Endodermal cell (in vitro differentiated cells): ENCODE data around the gene RNGTT. TPM values are rescaled to one million over a fixed set of nuclear protein-coding genes. Genes with fewer than 3 reads are reported as not detected.
"Not testable (repeated sequence)": the region's sequence is repeated elsewhere in the genome, so short reads cannot be mapped to it uniquely, and the experiment has no call there.

Source experiments
- DNase-seq: peaks from one replicate; pipeline ENCODE4 v3.0.0-alpha.2; 2017
- H3K27ac ChIP-seq: 2 replicates; pipeline ENCODE4 v1.5.1; 2013; ENCODE audit warnings: mild to moderate bottlenecking, low read depth, low read length, moderate library complexity
- H3K27me3 ChIP-seq: 2 replicates; pipeline ENCODE4 v1.6.1; 2013; ENCODE audit warnings: mild to moderate bottlenecking, low read length, moderate library complexity; ENCODE audit not compliant: insufficient read depth, control insufficient read depth, poor library complexity, severe bottlenecking
- H3K36me3 ChIP-seq: 2 replicates; pipeline ENCODE4 v1.7.0; 2013; ENCODE audit warnings: mild to moderate bottlenecking, low read length, moderate library complexity; ENCODE audit not compliant: control insufficient read depth, insufficient read depth
- H3K4me1 ChIP-seq: one replicate; pipeline ENCODE4 v1.7.0; 2013; ENCODE audit warnings: low read length; ENCODE audit not compliant: control insufficient read depth, insufficient read depth
- H3K4me3 ChIP-seq: 2 replicates; pipeline ENCODE4 v1.5.1; 2013; ENCODE audit warnings: mild to moderate bottlenecking, low read length, moderate library complexity
- H3K9ac ChIP-seq: 2 replicates; pipeline ENCODE4 v1.6.1; 2013; ENCODE audit warnings: mild to moderate bottlenecking, low read length, moderate library complexity; ENCODE audit not compliant: poor library complexity, severe bottlenecking; ENCODE audit errors: extremely low read depth
- H3K9me3 ChIP-seq: 2 replicates; pipeline ENCODE4 v1.6.1; 2013; ENCODE audit warnings: mild to moderate bottlenecking, low read length, moderate library complexity; ENCODE audit not compliant: control insufficient read depth
- H3K27ac Mint-ChIP-seq: 2 replicates; pipeline ENCODE4 v1.8.0; 2020; ENCODE audit warnings: mixed read lengths
- H3K27me3 Mint-ChIP-seq: 2 replicates; pipeline ENCODE4 v1.8.0; 2021; ENCODE audit warnings: mild to moderate bottlenecking, mixed read lengths; ENCODE audit not compliant: insufficient read depth
- H3K36me3 Mint-ChIP-seq: 2 replicates; pipeline ENCODE4 v1.8.0; 2020; ENCODE audit warnings: low read depth, mixed read lengths
- H3K4me1 Mint-ChIP-seq: 2 replicates; pipeline ENCODE4 v1.8.0; 2020; ENCODE audit warnings: mixed read lengths
- H3K4me3 Mint-ChIP-seq: 2 replicates; pipeline ENCODE4 v1.8.0; 2020; ENCODE audit warnings: mild to moderate bottlenecking, moderate library complexity, mixed read lengths
- H3K9me3 Mint-ChIP-seq: 2 replicates; pipeline ENCODE4 v1.8.0; 2020; ENCODE audit warnings: mild to moderate bottlenecking, mixed read lengths
- WGBS, 2 experiments: methylation state at CpG; one replicate each; pipeline versions ENCODE4 v1.1.5 to v1.1.7; 2013; ENCODE audit warnings: missing lambda C conversion rate in 2 of 2, mixed read lengths in 1 of 2; ENCODE audit not compliant: insufficient coverage in 1 of 2, insufficient read length in 1 of 2; 5-methylcytosine and 5-hydroxymethylcytosine counted together
- total RNA-seq, 2 donors: library from RNA; stranded (reverse); fragmentation: NEBNext Ultra II Directional in 1 of 2; extraction: Animal tissue kit (Norgen Biotek cat#: 25700) in 1 of 2; gene quantifications; 2 replicates in 1 of 2; 3 replicates in 1 of 2; pipeline ENCODE4 v1.2.1, GENCODE V29; 2021
- TF ChIP-seq, protein P1 (sequence below): fragments of 200-600 bp; sonication (generic); conservative IDR thresholded peaks from 2 replicates; pipeline ENCODE4 v1.5.0; 2021; ENCODE audit warnings: antibody characterized with exemption, mild to moderate bottlenecking

The RNGTT gene
- total RNA-seq, 2 donors from 2014 or later, result 21.5 to 28.7 TPM

DNA sequence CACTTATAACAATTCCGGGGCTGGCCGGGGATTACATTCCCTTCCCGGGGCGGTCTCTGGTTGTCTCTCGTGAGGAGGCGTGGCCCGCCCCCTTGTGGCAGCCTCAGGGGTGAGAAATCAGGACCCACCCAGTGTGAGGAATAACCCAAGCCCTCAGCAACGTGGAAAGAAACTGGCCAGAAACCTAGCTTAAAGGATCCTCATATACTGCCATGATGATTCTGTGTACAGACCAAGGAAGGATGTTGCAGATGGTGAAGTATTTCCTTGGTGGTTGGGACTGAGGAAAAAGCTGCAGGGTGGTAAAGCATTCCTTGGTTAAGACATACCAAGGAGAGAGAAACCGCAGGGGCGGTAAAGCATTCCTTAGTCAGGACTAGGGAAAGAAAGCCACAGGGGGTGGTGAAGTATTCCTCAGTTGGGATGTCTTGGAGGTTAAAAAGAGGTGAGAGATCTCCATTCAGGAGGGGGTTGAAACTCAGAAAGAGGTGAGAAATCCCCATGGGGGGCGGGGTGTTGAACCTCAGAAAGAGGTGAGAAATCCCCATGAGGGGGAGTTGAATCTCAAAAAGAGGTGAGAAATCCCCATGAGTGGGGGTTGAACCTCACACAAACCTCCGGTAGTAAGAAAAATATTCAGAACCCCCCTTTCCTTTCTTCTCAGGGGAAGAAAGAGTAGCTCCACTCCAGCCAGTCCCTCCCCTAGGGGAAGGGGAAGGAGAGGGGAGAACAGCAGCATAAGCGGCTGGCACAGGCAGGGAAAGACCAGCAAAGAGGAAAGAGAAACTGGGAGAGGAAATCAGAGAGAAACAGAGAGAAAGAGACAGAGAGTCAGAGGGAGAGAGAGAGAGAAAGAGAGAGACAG, 238.1 kb downstream of the RNGTT start:
- peak overlapping the region; percentile 94 for H3K27ac Mint-ChIP-seq
- H3K36me3 Mint-ChIP-seq, result peaks cover 7% of the 10 kb centered on the region
- H3K9me3 Mint-ChIP-seq, result peaks cover 10% of the 10 kb centered on the region
- H3K4me3 Mint-ChIP-seq, result peak overlapping the region; percentile 32
- no peaks in the 10 kb centered on the region for H3K27me3 ChIP-seq
- H3K9ac ChIP-seq, result no peak overlapping the region
- 22 to 31% methylated on average over 6 to 12 of the region's 13 CpGs for WGBS, 2 experiments
- H3K4me3 ChIP-seq, result peak overlapping the region; percentile 21
- peaks cover 6% of the 10 kb centered on the region for H3K4me1 ChIP-seq
- no peaks in the 10 kb centered on the region for H3K36me3 ChIP-seq
- TF ChIP-seq, protein P1, sequence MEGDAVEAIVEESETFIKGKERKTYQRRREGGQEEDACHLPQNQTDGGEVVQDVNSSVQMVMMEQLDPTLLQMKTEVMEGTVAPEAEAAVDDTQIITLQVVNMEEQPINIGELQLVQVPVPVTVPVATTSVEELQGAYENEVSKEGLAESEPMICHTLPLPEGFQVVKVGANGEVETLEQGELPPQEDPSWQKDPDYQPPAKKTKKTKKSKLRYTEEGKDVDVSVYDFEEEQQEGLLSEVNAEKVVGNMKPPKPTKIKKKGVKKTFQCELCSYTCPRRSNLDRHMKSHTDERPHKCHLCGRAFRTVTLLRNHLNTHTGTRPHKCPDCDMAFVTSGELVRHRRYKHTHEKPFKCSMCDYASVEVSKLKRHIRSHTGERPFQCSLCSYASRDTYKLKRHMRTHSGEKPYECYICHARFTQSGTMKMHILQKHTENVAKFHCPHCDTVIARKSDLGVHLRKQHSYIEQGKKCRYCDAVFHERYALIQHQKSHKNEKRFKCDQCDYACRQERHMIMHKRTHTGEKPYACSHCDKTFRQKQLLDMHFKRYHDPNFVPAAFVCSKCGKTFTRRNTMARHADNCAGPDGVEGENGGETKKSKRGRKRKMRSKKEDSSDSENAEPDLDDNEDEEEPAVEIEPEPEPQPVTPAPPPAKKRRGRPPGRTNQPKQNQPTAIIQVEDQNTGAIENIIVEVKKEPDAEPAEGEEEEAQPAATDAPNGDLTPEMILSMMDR, result peak; percentile 88
- H3K27ac ChIP-seq, result no peak overlapping the region
- peaks cover 64% of the 10 kb centered on the region for H3K4me1 Mint-ChIP-seq
- no peaks in the 10 kb centered on the region for H3K27me3 Mint-ChIP-seq
- DNase-seq, result peak; percentile 93
- H3K9me3 ChIP-seq, result peaks cover 8% of the 10 kb centered on the region

DNA sequence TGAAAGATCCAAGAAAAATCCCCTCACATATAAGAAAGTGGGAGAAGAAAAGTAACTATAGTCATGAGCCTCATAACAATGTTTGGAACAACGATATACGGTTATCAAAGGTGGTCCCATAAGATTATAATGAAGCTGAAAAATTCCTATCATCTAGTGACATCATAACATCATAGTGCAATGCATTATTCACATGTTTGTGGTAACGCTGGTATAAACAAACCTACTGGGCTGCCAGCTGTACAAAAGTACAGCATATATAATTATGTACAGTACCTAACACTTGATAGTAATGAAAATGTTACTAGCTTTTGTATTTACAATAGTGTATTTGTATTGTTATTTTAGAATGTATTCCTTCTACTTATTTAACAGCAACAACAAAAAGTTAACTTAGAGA, 240.7 kb downstream of the RNGTT start:
- WGBS, 2 experiments, result 98 to 100% methylated on average over 2 to 3 of the region's 3 CpGs
- peaks cover 5% of the 10 kb centered on the region for H3K4me1 ChIP-seq
- no peak for DNase-seq
- H3K27me3 Mint-ChIP-seq, result no peaks in the 10 kb centered on the region
- peaks cover 10% of the 10 kb centered on the region for H3K9me3 Mint-ChIP-seq
- H3K9ac ChIP-seq, result no peak overlapping the region
- H3K4me1 Mint-ChIP-seq, result peaks cover 39% of the 10 kb centered on the region
- no peak overlapping the region for H3K4me3 ChIP-seq
- H3K36me3 ChIP-seq, result no peaks in the 10 kb centered on the region
- H3K36me3 Mint-ChIP-seq, result peaks cover 7% of the 10 kb centered on the region
- H3K27ac Mint-ChIP-seq, result no peak overlapping the region
- no peak overlapping the region for H3K27ac ChIP-seq
- TF ChIP-seq, protein P1, result no peak
- peaks cover 8% of the 10 kb centered on the region for H3K9me3 ChIP-seq
- no peak overlapping the region for H3K4me3 Mint-ChIP-seq
- H3K27me3 ChIP-seq, result no peaks in the 10 kb centered on the region

DNA sequence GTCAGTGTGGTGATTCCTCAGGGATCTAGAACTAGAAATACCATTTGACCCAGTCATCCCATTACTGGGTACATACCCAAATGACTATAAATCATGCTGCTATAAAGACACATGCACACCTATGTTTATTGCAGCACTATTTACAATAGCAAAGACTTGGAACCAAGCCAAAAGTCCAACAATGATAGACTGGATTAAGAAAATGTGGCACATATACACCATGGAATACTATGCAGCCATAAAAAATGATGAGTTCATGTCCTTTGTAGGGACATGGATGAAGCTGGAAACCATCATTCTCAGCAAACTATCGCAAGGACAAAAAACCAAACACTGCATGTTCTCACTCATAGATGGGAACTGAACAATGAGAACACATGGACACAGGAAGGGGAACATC, 247.0 kb downstream of the RNGTT start:
- WGBS, 2 experiments, result no CpG with 5 or more reads among the region's 1 CpG
- H3K4me3 Mint-ChIP-seq, H3K27ac Mint-ChIP-seq, H3K9me3 Mint-ChIP-seq, H3K4me1 Mint-ChIP-seq, DNase-seq, H3K27me3 ChIP-seq, H3K4me1 ChIP-seq, H3K36me3 Mint-ChIP-seq, H3K36me3 ChIP-seq, H3K27me3 Mint-ChIP-seq, H3K9me3 ChIP-seq, H3K4me3 ChIP-seq, H3K27ac ChIP-seq, H3K9ac ChIP-seq: not testable (repeated sequence)
